HEK293 (cell line): ENCODE results near the gene TTC39C.
A peak's percentile ranks its signal among the peaks of the same experiment; 100 is the strongest.

Source experiments
- CTCF ChIA-PET: fragments of 350-600 bp; formaldehyde crosslinking; extraction: SDS; loops from one replicate; lab custom pipeline; 2021; ENCODE audit warnings: antibody characterized with exemption; lab: Yijun Ruan, JAX
- POLR2A ChIA-PET: fragments of 300-600 bp; formaldehyde crosslinking; extraction: SDS; loops from one replicate; lab custom pipeline; 2020; ENCODE audit warnings: antibody characterized with exemption, inconsistent platforms; lab: Yijun Ruan, JAX
- H3K27ac ChIP-seq: fragments of 200-500 bp; sonication (Bioruptor generic); 2 replicates; pipeline ENCODE4 v1.5.1; 2014; ENCODE audit warnings: low read depth, low read length, control low read depth, inconsistent platforms; ENCODE audit errors: extremely low read depth
- H3K36me3 ChIP-seq, 2 experiments: fragments of 200-500 bp in 1 of 2; sonication (Bioruptor generic) in 1 of 2; 1 replicate in 1 of 2; 2 replicates in 1 of 2; pipeline ENCODE4 v1.5.1; 2014 to 2017; ENCODE audit warnings: inconsistent platforms in 2 of 2, low read length in 2 of 2; ENCODE audit not compliant: control insufficient read depth in 2 of 2, insufficient read depth in 1 of 2
- H3K4me1 ChIP-seq: fragments of 200-500 bp; sonication (Bioruptor generic); 2 replicates; pipeline ENCODE4 v1.5.1; 2014; ENCODE audit warnings: mild to moderate bottlenecking, low read length, inconsistent platforms; ENCODE audit not compliant: control insufficient read depth, insufficient read depth
- H3K4me3 ChIP-seq: 2 replicates; pipeline ENCODE4 v1.5.1; 2011; ENCODE audit warnings: low read depth, mild to moderate bottlenecking, control low read depth, low read length, moderate library complexity
- H3K9me3 ChIP-seq: fragments of 200-500 bp; sonication (Bioruptor generic); 2 replicates; pipeline ENCODE4 v1.5.1; 2014; ENCODE audit warnings: low read depth, low read length, inconsistent platforms; ENCODE audit not compliant: control insufficient read depth, insufficient read depth
- ATF2 ChIP-seq: fragments of 450-650 bp; formaldehyde crosslinking; IDR thresholded peaks from 2 replicates; pipeline ENCODE4 v1.5.1; 2016; ENCODE audit warnings: missing biosample characterization, missing genetic modification characterization, low read depth
- BCL11B ChIP-seq: fragments of 450-650 bp; formaldehyde crosslinking; IDR thresholded peaks from 2 replicates; pipeline ENCODE4 v1.5.1; 2016; ENCODE audit warnings: low read depth, missing biosample characterization, missing genetic modification characterization
- GLIS1 ChIP-seq: fragments of 450-650 bp; formaldehyde crosslinking; IDR thresholded peaks from 2 replicates; pipeline ENCODE4 v1.5.1; 2016; ENCODE audit warnings: missing biosample characterization, missing genetic modification characterization
- IKZF3 ChIP-seq: fragments of 450-650 bp; IDR thresholded peaks from 2 replicates; pipeline ENCODE4 v1.5.0; 2018; ENCODE audit warnings: missing biosample characterization, mild to moderate bottlenecking, missing genetic modification characterization, moderate library complexity
- KLF16 ChIP-seq: fragments of 450-650 bp; formaldehyde crosslinking; IDR thresholded peaks from 2 replicates; pipeline ENCODE4 v1.5.1; 2017; ENCODE audit warnings: missing biosample characterization, missing genetic modification characterization
- MZF1 ChIP-seq: fragments of 450-650 bp; formaldehyde crosslinking; IDR thresholded peaks from 2 replicates; pipeline ENCODE4 v1.5.1; 2017; ENCODE audit warnings: missing biosample characterization, missing genetic modification characterization, borderline replicate concordance
- SETDB1 ChIP-seq: IDR thresholded peaks from one replicate; pipeline ENCODE4 v1.6.1; 2017; ENCODE audit warnings: mild to moderate bottlenecking, low read length, moderate library complexity, mixed read lengths; ENCODE audit not compliant: insufficient read length
- SP7 ChIP-seq: fragments of 450-650 bp; formaldehyde crosslinking; IDR thresholded peaks from 2 replicates; pipeline ENCODE4 v1.5.1; 2016; ENCODE audit warnings: missing biosample characterization, missing genetic modification characterization
- ZEB2 ChIP-seq: fragments of 450-650 bp; formaldehyde crosslinking; IDR thresholded peaks from 2 replicates; pipeline ENCODE4 v1.5.1; 2016; ENCODE audit warnings: missing biosample characterization, missing genetic modification characterization
- ZFHX2 ChIP-seq: fragments of 450-650 bp; formaldehyde crosslinking; conservative IDR thresholded peaks from 2 replicates; pipeline ENCODE4 v1.5.1; 2016; ENCODE audit warnings: missing biosample characterization, missing genetic modification characterization
- ZNF175 ChIP-seq: fragments of 450-650 bp; formaldehyde crosslinking; IDR thresholded peaks from 2 replicates; pipeline ENCODE4 v1.5.1; 2016; ENCODE audit warnings: missing biosample characterization, missing genetic modification characterization
- ZNF214 ChIP-seq: fragments of 450-650 bp; formaldehyde crosslinking; IDR thresholded peaks from 2 replicates; pipeline ENCODE4 v1.5.1; 2017; ENCODE audit warnings: missing biosample characterization, mild to moderate bottlenecking, missing genetic modification characterization, borderline replicate concordance
- ZNF239 ChIP-seq: fragments of 450-650 bp; formaldehyde crosslinking; IDR thresholded peaks from 2 replicates; pipeline ENCODE4 v1.5.1; 2016; ENCODE audit warnings: missing biosample characterization, missing genetic modification characterization
- ZNF292 ChIP-seq: fragments of 450-650 bp; formaldehyde crosslinking; IDR thresholded peaks from 2 replicates; pipeline ENCODE4 v1.5.1; 2016; ENCODE audit warnings: low read depth, missing biosample characterization, missing genetic modification characterization, borderline replicate concordance
- ZNF341 ChIP-seq: fragments of 450-650 bp; formaldehyde crosslinking; IDR thresholded peaks from 2 replicates; pipeline ENCODE4; 2016; ENCODE audit warnings: low read depth, missing biosample characterization, missing genetic modification characterization
- ZNF398 ChIP-seq: fragments of 450-650 bp; formaldehyde crosslinking; IDR thresholded peaks from 2 replicates; pipeline ENCODE4 v1.5.1; 2017; ENCODE audit warnings: missing biosample characterization, missing genetic modification characterization
- ZNF423 ChIP-seq: fragments of 450-650 bp; formaldehyde crosslinking; IDR thresholded peaks from 2 replicates; pipeline ENCODE4 v1.5.1; 2016; ENCODE audit warnings: missing biosample characterization, missing genetic modification characterization
- ZNF529 ChIP-seq: fragments of 450-650 bp; formaldehyde crosslinking; IDR thresholded peaks from 2 replicates; pipeline ENCODE4 v1.5.1; 2017; ENCODE audit warnings: missing genetic modification characterization, missing biosample characterization; ENCODE audit not compliant: insufficient replicate concordance
- ZNF544 ChIP-seq: fragments of 450-650 bp; formaldehyde crosslinking; IDR thresholded peaks from 2 replicates; pipeline ENCODE4 v1.5.0; 2017; ENCODE audit warnings: missing biosample characterization, missing genetic modification characterization
- ZNF571 ChIP-seq: fragments of 450-650 bp; formaldehyde crosslinking; IDR thresholded peaks from 2 replicates; pipeline ENCODE4 v1.5.0; 2017; ENCODE audit warnings: missing biosample characterization, missing genetic modification characterization
- ZNF658 ChIP-seq: fragments of 450-650 bp; formaldehyde crosslinking; IDR thresholded peaks from 2 replicates; pipeline ENCODE4; 2016; ENCODE audit warnings: missing biosample characterization, missing genetic modification characterization
- ZNF677 ChIP-seq: fragments of 450-650 bp; IDR thresholded peaks from 2 replicates; pipeline ENCODE4 v1.5.0; 2018; ENCODE audit warnings: missing biosample characterization, mild to moderate bottlenecking, missing genetic modification characterization, moderate library complexity
- ZNF701 ChIP-seq: fragments of 450-650 bp; formaldehyde crosslinking; IDR thresholded peaks from 2 replicates; pipeline ENCODE4 v1.5.1; 2016; ENCODE audit warnings: missing biosample characterization, missing genetic modification characterization
- ZNF704 ChIP-seq: fragments of 450-650 bp; formaldehyde crosslinking; IDR thresholded peaks from 2 replicates; pipeline ENCODE4 v1.5.1; 2016; ENCODE audit warnings: missing biosample characterization, missing genetic modification characterization
- ZNF843 ChIP-seq: fragments of 450-650 bp; formaldehyde crosslinking; IDR thresholded peaks from 2 replicates; pipeline ENCODE4 v1.5.1; 2016; ENCODE audit warnings: missing biosample characterization, missing genetic modification characterization
- ZSCAN4 ChIP-seq: fragments of 450-650 bp; formaldehyde crosslinking; IDR thresholded peaks from 2 replicates; pipeline ENCODE4 v1.5.1; 2017; ENCODE audit warnings: missing biosample characterization, missing genetic modification characterization

TTC39C gene

GRCh38 chr18:23977103-23977502 is 37.5 kb upstream of the TTC39C start:
- H3K36me3 ChIP-seq = no peaks in the 10 kb centered on the region
- H3K4me3 ChIP-seq = no peak overlapping the region
- POLR2A ChIA-PET = no interaction called here
- H3K27ac ChIP-seq = no peak overlapping the region
- CTCF ChIA-PET = interaction anchor here (0.7 kb wide), 1 partner anchor 9 kb away, joined by 4 read pairs; no protein-coding TSS in a partner anchor
- TF ChIP-seq SETDB1 (peak; percentile 58), ZNF658 (tag by site-specific recombination) (no peak), ZNF529 (peak; percentile 70), ZNF843 (tag by site-specific recombination) (no peak)
- TF ChIP-seq, all 188 proteins: peak for 2
- Histone ChIP-seq H3K9me3 (no peaks in the 10 kb centered on the region), H3K4me1 (no peaks in the 10 kb centered on the region)

- Histone ChIP-seq H3K4me1 (no peaks in the 10 kb centered on the region), H3K36me3 (no peaks in the 10 kb centered on the region), H3K9me3 (no peaks in the 10 kb centered on the region), H3K27ac (no peak overlapping the region), H3K4me3 (no peak overlapping the region)
- ChIA-PET POLR2A (interaction anchor here (0.7 kb wide), 1 partner anchor 872 kb away, joined by 7 read pairs; no protein-coding TSS in a partner anchor), CTCF (no interaction called here)
- TF ChIP-seq ZSCAN4 (tag by site-specific recombination) (no peak), ZNF398 (tag by site-specific recombination) (no peak), ZNF292 (no peak), ZNF544 (tag by site-specific recombination) (no peak), ZEB2 (tag by site-specific recombination) (no peak), ZNF341 (no peak), MZF1 (tag by site-specific recombination) (no peak), ZNF239 (tag by site-specific recombination) (no peak), ZFHX2 (tag by site-specific recombination) (peak; percentile 28), GLIS1 (peak; percentile 52), IKZF3 (tag by site-specific recombination) (no peak)
These were observed 36.7 kb upstream of the TTC39C start for GRCh38 chr18:23977719-23978483.

- ChIA-PET CTCF (interaction anchor here (0.6 to 0.7 kb wide), 3 partner anchors 62 to 138 kb away, joined by 3 to 4 read pairs (median 4); no protein-coding TSS in a partner anchor), POLR2A (no interaction called here)
- no peak overlapping the region for H3K27ac ChIP-seq
- no peaks in the 10 kb centered on the region for H3K36me3 ChIP-seq
- no peak overlapping the region for H3K4me3 ChIP-seq
- H3K9me3 ChIP-seq = no peaks in the 10 kb centered on the region
- no peaks in the 10 kb centered on the region for H3K4me1 ChIP-seq
- TF ChIP-seq BCL11B (no peak), ZNF529 (no peak), ATF2 (tag by site-specific recombination) (no peak), ZNF701 (no peak), ZNF571 (tag by site-specific recombination) (no peak), KLF16 (tag by site-specific recombination) (no peak), ZNF214 (tag by site-specific recombination) (no peak), SP7 (tag by site-specific recombination) (no peak), ZNF677 (tag by site-specific recombination) (no peak), ZNF423 (tag by site-specific recombination) (no peak), ZNF175 (tag by site-specific recombination) (no peak), ZNF704 (tag by site-specific recombination) (no peak)
These were observed 33.1 kb upstream of the TTC39C start for GRCh38 chr18:23981369-23981980.
